HepG2 (cell line): Measurements from ENCODE around the gene RAB29. TPM values are rescaled to one million over a fixed set of nuclear protein-coding genes. Genes with fewer than 3 reads are reported as not detected.

ENCODE experiments used
- CEBPB ChIP-seq: IDR thresholded peaks from 2 replicates; pipeline ENCODE4 v1.6.1; 2011; ENCODE audit warnings: low read depth, low read length, improper control_type of control experiment, borderline replicate concordance
- E2F5 ChIP-seq: sonication (generic); formaldehyde crosslinking; conservative IDR thresholded peaks from 2 replicates; pipeline ENCODE4 v1.4.0; 2020; ENCODE audit warnings: missing genetic modification reagents
- FUBP1 ChIP-seq: sonication (generic); formaldehyde crosslinking; IDR thresholded peaks from 2 replicates; pipeline ENCODE4 v1.5.1; 2020; ENCODE audit warnings: missing genetic modification reagents, mild to moderate bottlenecking, borderline replicate concordance
- GABPB1 ChIP-seq: IDR thresholded peaks from 2 replicates; pipeline ENCODE4 v1.6.1; 2016; ENCODE audit warnings: mild to moderate bottlenecking, missing genetic modification reagents, moderate library complexity, missing compliant biosample characterization
- HOMEZ ChIP-seq: IDR thresholded peaks from 2 replicates; pipeline ENCODE4 v1.6.1; 2016; ENCODE audit warnings: low read depth
- RBFOX2 ChIP-seq: fragments of 200-400 bp; formaldehyde crosslinking; IDR thresholded peaks from 2 replicates; pipeline ENCODE4 v1.6.1; 2017; ENCODE audit warnings: low read depth, mild to moderate bottlenecking, low read length
- SATB2 ChIP-seq: sonication (generic); formaldehyde crosslinking; IDR thresholded peaks from 2 replicates; pipeline ENCODE4 v1.5.0; 2020; ENCODE audit warnings: missing genetic modification reagents
- TBX2 ChIP-seq: sonication (generic); formaldehyde crosslinking; IDR thresholded peaks from 2 replicates; pipeline ENCODE4 v1.5.0; 2020; ENCODE audit warnings: missing genetic modification reagents, mild to moderate bottlenecking, borderline replicate concordance
- ZNF512B ChIP-seq: sonication (generic); formaldehyde crosslinking; IDR thresholded peaks from 2 replicates; pipeline ENCODE4 v1.5.1; 2020; ENCODE audit warnings: missing genetic modification reagents, mild to moderate bottlenecking, borderline replicate concordance
- ZNF530 ChIP-seq: sonication (generic); formaldehyde crosslinking; IDR thresholded peaks from 2 replicates; pipeline ENCODE4 v1.5.0; 2020; ENCODE audit warnings: low read depth, mild to moderate bottlenecking, missing genetic modification reagents
- ZNF543 ChIP-seq: sonication (generic); formaldehyde crosslinking; IDR thresholded peaks from 2 replicates; pipeline ENCODE4 v1.4.0; 2020; ENCODE audit warnings: mild to moderate bottlenecking, missing genetic modification reagents
- ZNF569 ChIP-seq: sonication (generic); formaldehyde crosslinking; IDR thresholded peaks from 2 replicates; pipeline ENCODE4 v1.5.0; 2020; ENCODE audit warnings: mild to moderate bottlenecking, missing genetic modification reagents, moderate library complexity, borderline replicate concordance
- ZNF792 ChIP-seq: IDR thresholded peaks from 2 replicates; pipeline ENCODE4 v1.6.1; 2016
- polyA plus RNA-seq, 8 experiments: library from polyadenylated mRNA; depleted of rRNA in 3 of 8; stranded (reverse) in 7 of 8; unstranded in 1 of 8; fragments of >200 nt; fragmentation: Illumina TruSeq in 4 of 8; extraction: Trizol in 4 of 8; gene quantifications; 2 replicates each; pipeline versions ENCODE4 v1.2.1 to v1.2.3, GENCODE V29; 2011 to 2016; ENCODE audit warnings: low read depth in 4 of 8, missing spikeins in 1 of 8, mixed read lengths in 1 of 8; ENCODE audit not compliant: insufficient read depth in 1 of 8
- total RNA-seq, 5 experiments: library from RNA; depleted of rRNA; stranded (reverse); fragments of >200 nt; fragmentation: Illumina TruSeq; extraction: Trizol; gene quantifications; 2 replicates each; pipeline ENCODE4 v1.2.3, GENCODE V29; 2016; ENCODE audit warnings: low read depth in 1 of 5
- TF ChIP-seq, protein P1 (sequence below): conservative IDR thresholded peaks from 2 replicates; pipeline ENCODE4 v1.6.1; 2018; ENCODE audit warnings: missing genetic modification reagents
- TF ChIP-seq, protein P2 (sequence below), 2 experiments: sonication (generic) in 1 of 2; formaldehyde crosslinking in 1 of 2; IDR thresholded peaks; 2 replicates each; pipeline versions ENCODE4 v1.5.1 to v1.6.1; 2011 to 2020; ENCODE audit warnings: borderline replicate concordance in 1 of 2, low read depth in 1 of 2, low read length in 1 of 2, mild to moderate bottlenecking in 1 of 2, missing genetic modification reagents in 1 of 2, moderate library complexity in 1 of 2

The RAB29 gene
- total and polyA plus RNA-seq, 2 of the 13 experiments (the other 11 are each of a cell fraction or from before 2014, with no cell fraction given), result 8.7 to 10.1 TPM

DNA sequence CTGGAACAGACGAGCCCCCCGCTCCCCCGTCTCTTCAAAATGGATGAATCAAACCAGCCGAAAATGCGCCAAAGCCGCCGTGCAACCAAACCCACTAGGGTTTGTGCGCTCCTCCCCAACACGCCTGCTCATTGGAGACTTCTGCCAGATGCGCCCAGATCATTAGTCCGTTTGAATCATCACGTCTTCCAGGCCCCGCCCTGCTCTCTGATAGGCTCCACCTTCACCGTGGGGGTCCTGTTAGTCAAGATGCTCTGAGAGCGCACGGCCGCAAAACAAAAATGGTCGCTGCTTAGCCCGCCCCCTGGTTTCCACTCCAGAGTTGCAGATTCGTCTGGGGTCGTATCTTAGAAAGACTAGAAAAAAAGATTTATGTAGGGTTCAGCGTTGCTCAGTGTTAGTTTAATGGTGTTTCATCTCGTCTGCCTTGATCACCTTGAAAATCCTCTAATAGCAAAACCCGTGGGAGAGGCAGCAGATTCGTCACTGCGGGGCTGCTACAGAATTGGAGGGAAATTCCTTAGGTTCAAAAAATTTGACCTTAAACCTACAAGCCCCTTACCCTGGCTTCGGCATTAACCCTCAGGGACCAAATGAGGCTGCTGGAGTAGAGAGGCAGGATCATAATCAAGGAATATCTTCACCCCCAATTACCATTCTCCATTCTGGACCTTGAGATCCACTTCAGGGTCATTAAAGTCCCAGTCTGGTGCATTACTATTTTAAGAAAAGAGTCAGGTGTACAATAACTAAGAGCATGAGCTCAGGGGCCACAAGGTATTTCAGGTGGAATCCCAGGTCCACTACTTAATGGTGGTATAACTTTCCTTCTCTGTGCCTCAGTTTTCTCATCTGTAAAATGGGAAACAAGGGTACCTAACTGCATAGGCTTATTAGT lies 24.9 kb downstream of the RAB29 start, which contains the start of gene NUCKS1 (continued):
- TF ChIP-seq HOMEZ (no peak; the same call in 1 of the 2 replicates), RBFOX2 (no peak), SATB2 (no peak), ZNF569 (no peak), TBX2 (CRISPR knock-in tag) (no peak), ZNF543 (CRISPR knock-in tag) (no peak), ZNF792 (CRISPR knock-in tag) (peak; percentile 39; the same call in 1 of the 2 replicates), FUBP1 (CRISPR knock-in tag) (no peak), E2F5 (CRISPR knock-in tag) (peak; percentile 47; the same call in 1 of the 2 replicates), GABPB1 (CRISPR knock-in tag) (peak; percentile 44; the same call in 1 of the 2 replicates), ZNF512B (CRISPR knock-in tag) (no peak), CEBPB (no peak), ZNF530 (CRISPR knock-in tag) (no peak)
- TF ChIP-seq, protein P1, sequence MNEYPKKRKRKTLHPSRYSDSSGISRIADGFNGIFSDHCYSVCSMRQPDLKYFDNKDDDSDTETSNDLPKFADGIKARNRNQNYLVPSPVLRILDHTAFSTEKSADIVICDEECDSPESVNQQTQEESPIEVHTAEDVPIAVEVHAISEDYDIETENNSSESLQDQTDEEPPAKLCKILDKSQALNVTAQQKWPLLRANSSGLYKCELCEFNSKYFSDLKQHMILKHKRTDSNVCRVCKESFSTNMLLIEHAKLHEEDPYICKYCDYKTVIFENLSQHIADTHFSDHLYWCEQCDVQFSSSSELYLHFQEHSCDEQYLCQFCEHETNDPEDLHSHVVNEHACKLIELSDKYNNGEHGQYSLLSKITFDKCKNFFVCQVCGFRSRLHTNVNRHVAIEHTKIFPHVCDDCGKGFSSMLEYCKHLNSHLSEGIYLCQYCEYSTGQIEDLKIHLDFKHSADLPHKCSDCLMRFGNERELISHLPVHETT (CRISPR knock-in tag), result peak; percentile 58; the same call in 1 of the 2 replicates
- TF ChIP-seq, protein P2, sequence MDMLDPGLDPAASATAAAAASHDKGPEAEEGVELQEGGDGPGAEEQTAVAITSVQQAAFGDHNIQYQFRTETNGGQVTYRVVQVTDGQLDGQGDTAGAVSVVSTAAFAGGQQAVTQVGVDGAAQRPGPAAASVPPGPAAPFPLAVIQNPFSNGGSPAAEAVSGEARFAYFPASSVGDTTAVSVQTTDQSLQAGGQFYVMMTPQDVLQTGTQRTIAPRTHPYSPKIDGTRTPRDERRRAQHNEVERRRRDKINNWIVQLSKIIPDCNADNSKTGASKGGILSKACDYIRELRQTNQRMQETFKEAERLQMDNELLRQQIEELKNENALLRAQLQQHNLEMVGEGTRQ (IDR thresholded peaks at IDR 0.05; ENCODE audit: low read depth, low read length), result no peak
- TF ChIP-seq, protein P2 (CRISPR knock-in tag; IDR thresholded peaks at IDR 0.05; ENCODE audit: borderline replicate concordance), result no peak
